H9 (cell line): ENCODE results near the gene DENND4B. TPM values are rescaled to one million over a fixed set of nuclear protein-coding genes. Genes with fewer than 3 reads are reported as not detected.

ENCODE experiments used
- DNase-seq: peaks from one replicate; pipeline ENCODE4 v3.0.0-alpha.2; 2017
- H2AFZ ChIP-seq: one replicate; pipeline ENCODE4 v1.6.1; 2013; ENCODE audit warnings: mild to moderate bottlenecking, low read length, control low read depth, moderate library complexity
- H2AK5ac ChIP-seq: 2 replicates; pipeline ENCODE4 v1.6.1; 2013; ENCODE audit warnings: low read length, control low read depth, mixed read lengths; ENCODE audit not compliant: insufficient read length
- H2BK120ac ChIP-seq: one replicate; pipeline ENCODE4 v1.6.1; 2013; ENCODE audit warnings: low read depth, mild to moderate bottlenecking, low read length, control low read depth, inconsistent platforms; ENCODE audit not compliant: poor library complexity, severe bottlenecking
- H2BK12ac ChIP-seq: 2 replicates; pipeline ENCODE4 v1.6.1; 2013; ENCODE audit warnings: low read length, control low read depth, mixed read lengths, low read depth; ENCODE audit not compliant: insufficient read length
- H2BK15ac ChIP-seq: 2 replicates; pipeline ENCODE4 v1.6.1; 2013; ENCODE audit warnings: low read depth, low read length, control low read depth
- H2BK20ac ChIP-seq: one replicate; pipeline ENCODE4 v1.6.1; 2013; ENCODE audit warnings: low read depth, mild to moderate bottlenecking, low read length, control low read depth, inconsistent platforms; ENCODE audit not compliant: poor library complexity, severe bottlenecking
- H2BK5ac ChIP-seq: 2 replicates; pipeline ENCODE4 v1.6.1; 2013; ENCODE audit warnings: low read length, control low read depth, mixed read lengths; ENCODE audit not compliant: insufficient read length
- H3K14ac ChIP-seq: 2 replicates; pipeline ENCODE4 v1.6.1; 2013; ENCODE audit warnings: low read length, control low read depth; ENCODE audit not compliant: insufficient read depth
- H3K18ac ChIP-seq: 2 replicates; pipeline ENCODE4 v1.6.1; 2013; ENCODE audit warnings: low read depth, mild to moderate bottlenecking, mixed read lengths, low read length, control low read depth; ENCODE audit not compliant: insufficient read length
- H3K23ac ChIP-seq: 2 replicates; pipeline ENCODE4 v1.6.1; 2013; ENCODE audit warnings: low read length, control low read depth, mixed read lengths, low read depth; ENCODE audit not compliant: insufficient read length
- H3K23me2 ChIP-seq: 2 replicates; pipeline ENCODE4 v1.6.1; 2013; ENCODE audit warnings: low read depth, mild to moderate bottlenecking, mixed read lengths, low read length, control low read depth; ENCODE audit not compliant: insufficient read length, poor library complexity, severe bottlenecking
- H3K27ac ChIP-seq: 2 replicates; pipeline ENCODE4 v1.5.1; 2013; ENCODE audit warnings: low read length, control low read depth, mixed read lengths, low read depth; ENCODE audit not compliant: insufficient read length
- H3K27me3 ChIP-seq: 2 replicates; pipeline ENCODE4 v1.6.1; 2013; ENCODE audit warnings: low read length, control low read depth, inconsistent platforms; ENCODE audit not compliant: insufficient read depth
- H3K4ac ChIP-seq: 2 replicates; pipeline ENCODE4 v1.6.1; 2013; ENCODE audit warnings: low read depth, mild to moderate bottlenecking, control low read depth, inconsistent platforms, low read length, moderate library complexity
- H3K4me1 ChIP-seq: 2 replicates; pipeline ENCODE4 v1.6.1; 2013; ENCODE audit warnings: low read length, control low read depth, inconsistent platforms; ENCODE audit not compliant: insufficient read depth
- H3K4me2 ChIP-seq: 2 replicates; pipeline ENCODE4 v1.6.1; 2013; ENCODE audit warnings: low read length, control low read depth, mixed read lengths; ENCODE audit not compliant: insufficient read length, insufficient read depth
- H3K56ac ChIP-seq: 2 replicates; pipeline ENCODE4 v1.6.1; 2013; ENCODE audit warnings: low read depth, mild to moderate bottlenecking, mixed read lengths, low read length, control low read depth; ENCODE audit not compliant: insufficient read length
- H3K79me1 ChIP-seq: 2 replicates; pipeline ENCODE4 v1.6.1; 2013; ENCODE audit warnings: low read depth, mild to moderate bottlenecking, moderate library complexity, low read length, control low read depth, inconsistent platforms; ENCODE audit not compliant: insufficient read depth, poor library complexity, severe bottlenecking
- H3K79me2 ChIP-seq: 2 replicates; pipeline ENCODE4 v1.6.1; 2013; ENCODE audit warnings: low read length, control low read depth, inconsistent platforms; ENCODE audit not compliant: insufficient read depth
- H3K9ac ChIP-seq: 2 replicates; pipeline ENCODE4 v1.6.1; 2013; ENCODE audit warnings: low read length, control low read depth, mixed read lengths; ENCODE audit not compliant: insufficient read length; ENCODE audit errors: extremely low read depth
- H3K9me3 ChIP-seq: one replicate; pipeline ENCODE4 v1.6.1; 2013; ENCODE audit warnings: low read depth, low read length, inconsistent platforms; ENCODE audit not compliant: control insufficient read depth
- H3T11ph ChIP-seq: one replicate; pipeline ENCODE4 v1.6.1; 2013; ENCODE audit warnings: mild to moderate bottlenecking, low read length, control low read depth, inconsistent platforms
- H4K20me1 ChIP-seq: one replicate; pipeline ENCODE4 v1.6.1; 2013; ENCODE audit not compliant: control insufficient read depth, insufficient read length, insufficient read depth
- H4K5ac ChIP-seq: 2 replicates; pipeline ENCODE4 v1.6.1; 2013; ENCODE audit warnings: low read depth, mild to moderate bottlenecking, mixed read lengths, low read length, control low read depth; ENCODE audit not compliant: insufficient read length
- H4K8ac ChIP-seq: replicated peaks from 2 replicates; pipeline ENCODE4 v1.6.1; 2013; ENCODE audit warnings: low read length, control low read depth, mixed read lengths, low read depth; ENCODE audit not compliant: insufficient read length
- H4K91ac ChIP-seq: 2 replicates; pipeline ENCODE4 v1.6.1; 2013; ENCODE audit warnings: low read depth, mild to moderate bottlenecking, moderate library complexity, mixed read lengths, low read length, control low read depth; ENCODE audit not compliant: insufficient read length
- H3K27ac Mint-ChIP-seq, 3 experiments: 2 replicates in 2 of 3; 3 replicates in 1 of 3; pipeline ENCODE4 v1.8.0; 2020 to 2021; ENCODE audit warnings: mixed read lengths in 3 of 3, mild to moderate bottlenecking in 1 of 3, moderate library complexity in 1 of 3
- H3K27me3 Mint-ChIP-seq: 2 replicates; pipeline ENCODE4 v1.8.0; 2021; ENCODE audit warnings: low read depth, mild to moderate bottlenecking, moderate library complexity, mixed read lengths
- H3K36me3 Mint-ChIP-seq, 3 experiments: 2 replicates in 2 of 3; 3 replicates in 1 of 3; pipeline ENCODE4 v1.8.0; 2020 to 2021; ENCODE audit warnings: low read depth in 3 of 3, mixed read lengths in 3 of 3; ENCODE audit not compliant: insufficient read depth in 1 of 3
- H3K4me1 Mint-ChIP-seq, 2 experiments: 2 replicates each; pipeline ENCODE4 v1.8.0; 2020; ENCODE audit warnings: mixed read lengths in 2 of 2
- H3K4me3 Mint-ChIP-seq, 2 experiments: 2 replicates in 1 of 2; 3 replicates in 1 of 2; pipeline ENCODE4 v1.8.0; 2020 to 2021; ENCODE audit warnings: mild to moderate bottlenecking in 2 of 2, mixed read lengths in 2 of 2, moderate library complexity in 1 of 2
- H3K9me3 Mint-ChIP-seq, 2 experiments: 2 replicates in 1 of 2; 3 replicates in 1 of 2; pipeline ENCODE4 v1.8.0; 2020; ENCODE audit warnings: mild to moderate bottlenecking in 2 of 2, mixed read lengths in 2 of 2, moderate library complexity in 1 of 2
- WGBS: extraction: QIAGEN DNeasy Blood & Tissue Kit; methylation state at CpG from one replicate; pipeline ENCODE4 v1.1.7; 2013; ENCODE audit warnings: missing lambda C conversion rate, low lambda C conversion rate, mixed read lengths; ENCODE audit not compliant: insufficient read length; ENCODE audit errors: extremely low coverage; 5-methylcytosine and 5-hydroxymethylcytosine counted together
- total RNA-seq: library from RNA; stranded (reverse); gene quantifications from 2 replicates; pipeline ENCODE4 v1.2.1, GENCODE V29; 2021
- TF ChIP-seq, protein P1 (sequence below): fragments of 200-600 bp; sonication (generic); conservative IDR thresholded peaks from 3 replicates; pipeline ENCODE4 v1.8.0; 2021; ENCODE audit warnings: antibody characterized with exemption, mild to moderate bottlenecking

DENND4B gene
- total RNA-seq, 1 experiment from 2014 or later, result 84.6 TPM

GRCh38 chr1:153960206-153960605, 13.7 kb upstream of the DENND4B start:
- H3T11ph ChIP-seq, result no peak overlapping the region
- peaks cover 40% of the 10 kb centered on the region for H3K79me2 ChIP-seq
- no peak overlapping the region for H2BK15ac ChIP-seq
- H3K9me3 ChIP-seq, result no peaks in the 10 kb centered on the region
- no peak overlapping the region for H2BK12ac ChIP-seq
- H3K23ac ChIP-seq, result no peak overlapping the region
- H3K27me3 ChIP-seq, result no peaks in the 10 kb centered on the region
- no peak overlapping the region for H4K91ac ChIP-seq
- peaks cover 29% of the 10 kb centered on the region for H3K23me2 ChIP-seq
- Mint-ChIP-seq H3K4me3 (peak overlapping the region in 1 of 2 experiments; percentile 100; a peak in 2 of 5 replicates), H3K27ac (peak overlapping the region in 1 of 3 experiments; percentile 87; a peak in 2 of 7 replicates), H3K9me3 (no peaks in the 10 kb centered on the region; a peak in 1 of 5 replicates), H3K36me3 (peaks cover 25 to 36% (median 27%) of the 10 kb centered on the region in 3 experiments), H3K27me3 (no peaks in the 10 kb centered on the region), H3K4me1 (peaks cover 42 to 54% of the 10 kb centered on the region in 2 experiments)
- TF ChIP-seq, protein P1, sequence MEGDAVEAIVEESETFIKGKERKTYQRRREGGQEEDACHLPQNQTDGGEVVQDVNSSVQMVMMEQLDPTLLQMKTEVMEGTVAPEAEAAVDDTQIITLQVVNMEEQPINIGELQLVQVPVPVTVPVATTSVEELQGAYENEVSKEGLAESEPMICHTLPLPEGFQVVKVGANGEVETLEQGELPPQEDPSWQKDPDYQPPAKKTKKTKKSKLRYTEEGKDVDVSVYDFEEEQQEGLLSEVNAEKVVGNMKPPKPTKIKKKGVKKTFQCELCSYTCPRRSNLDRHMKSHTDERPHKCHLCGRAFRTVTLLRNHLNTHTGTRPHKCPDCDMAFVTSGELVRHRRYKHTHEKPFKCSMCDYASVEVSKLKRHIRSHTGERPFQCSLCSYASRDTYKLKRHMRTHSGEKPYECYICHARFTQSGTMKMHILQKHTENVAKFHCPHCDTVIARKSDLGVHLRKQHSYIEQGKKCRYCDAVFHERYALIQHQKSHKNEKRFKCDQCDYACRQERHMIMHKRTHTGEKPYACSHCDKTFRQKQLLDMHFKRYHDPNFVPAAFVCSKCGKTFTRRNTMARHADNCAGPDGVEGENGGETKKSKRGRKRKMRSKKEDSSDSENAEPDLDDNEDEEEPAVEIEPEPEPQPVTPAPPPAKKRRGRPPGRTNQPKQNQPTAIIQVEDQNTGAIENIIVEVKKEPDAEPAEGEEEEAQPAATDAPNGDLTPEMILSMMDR, result no peak
- H3K9ac ChIP-seq, result no peak overlapping the region
- H3K4me1 ChIP-seq, result no peaks in the 10 kb centered on the region
- DNase-seq, result no peak
- H2AK5ac ChIP-seq, result no peak overlapping the region
- H2BK20ac ChIP-seq, result no peak overlapping the region
- no peak overlapping the region for H3K14ac ChIP-seq
- no peak overlapping the region for H3K4me2 ChIP-seq
- peaks cover 18% of the 10 kb centered on the region for H3K79me1 ChIP-seq
- no peak overlapping the region for H4K5ac ChIP-seq
- H4K8ac ChIP-seq, result no peak overlapping the region
- H2AFZ ChIP-seq, result no peak overlapping the region
- no peak overlapping the region for H3K56ac ChIP-seq
- no peak overlapping the region for H2BK5ac ChIP-seq
- H3K4ac ChIP-seq, result no peak overlapping the region
- H2BK120ac ChIP-seq, result no peak overlapping the region
- H3K27ac ChIP-seq, result no peak overlapping the region
- WGBS, result no CpG with 5 or more reads among the region's 11 CpGs
- H4K20me1 ChIP-seq, result no peaks in the 10 kb centered on the region
- H3K18ac ChIP-seq, result no peak overlapping the region
